Measurements from ENCODE around the gene SLC25A30. TPM values are rescaled to one million over a fixed set of nuclear protein-coding genes. Genes with fewer than 3 reads are reported as not detected.

SLC25A30 gene
- total RNA-seq, 1 donor from 2014 or later: 8.8 TPM

DNA sequence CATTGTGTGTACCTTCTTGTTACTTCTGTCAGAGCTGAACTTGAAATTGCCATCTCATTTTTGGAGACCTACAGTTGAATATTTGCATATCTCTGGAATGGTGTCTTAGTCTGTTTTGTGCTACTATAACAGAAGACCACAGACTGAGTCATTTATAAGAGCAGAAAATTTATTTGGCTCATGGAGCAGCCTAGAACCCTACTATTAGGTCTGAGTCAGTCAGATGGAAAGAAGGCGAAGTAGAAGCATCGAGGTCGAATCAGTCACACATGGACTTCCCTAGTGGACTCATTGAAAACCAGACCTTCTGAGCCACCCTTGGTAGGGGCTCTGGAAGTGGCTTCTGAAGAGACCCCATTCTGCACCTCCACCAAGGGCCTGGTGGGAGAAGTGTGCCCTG is 43.3 kb downstream of the SLC25A30 start:
- H3K9me3 Mint-ChIP-seq: no peaks in the 10 kb centered on the region
- no peak overlapping the region for H3K4me3 Mint-ChIP-seq
- no peaks in the 10 kb centered on the region for H3K27me3 Mint-ChIP-seq (ENCODE audit: low read depth)
- no peak for DNase-seq (ENCODE audit: low spot score in 2 of 2, unreplicated experiment in 2 of 2)
- H3K4me1 Mint-ChIP-seq: peaks cover 6% of the 10 kb centered on the region
- no peak overlapping the region for H3K27ac Mint-ChIP-seq
- TF ChIP-seq, protein P1, sequence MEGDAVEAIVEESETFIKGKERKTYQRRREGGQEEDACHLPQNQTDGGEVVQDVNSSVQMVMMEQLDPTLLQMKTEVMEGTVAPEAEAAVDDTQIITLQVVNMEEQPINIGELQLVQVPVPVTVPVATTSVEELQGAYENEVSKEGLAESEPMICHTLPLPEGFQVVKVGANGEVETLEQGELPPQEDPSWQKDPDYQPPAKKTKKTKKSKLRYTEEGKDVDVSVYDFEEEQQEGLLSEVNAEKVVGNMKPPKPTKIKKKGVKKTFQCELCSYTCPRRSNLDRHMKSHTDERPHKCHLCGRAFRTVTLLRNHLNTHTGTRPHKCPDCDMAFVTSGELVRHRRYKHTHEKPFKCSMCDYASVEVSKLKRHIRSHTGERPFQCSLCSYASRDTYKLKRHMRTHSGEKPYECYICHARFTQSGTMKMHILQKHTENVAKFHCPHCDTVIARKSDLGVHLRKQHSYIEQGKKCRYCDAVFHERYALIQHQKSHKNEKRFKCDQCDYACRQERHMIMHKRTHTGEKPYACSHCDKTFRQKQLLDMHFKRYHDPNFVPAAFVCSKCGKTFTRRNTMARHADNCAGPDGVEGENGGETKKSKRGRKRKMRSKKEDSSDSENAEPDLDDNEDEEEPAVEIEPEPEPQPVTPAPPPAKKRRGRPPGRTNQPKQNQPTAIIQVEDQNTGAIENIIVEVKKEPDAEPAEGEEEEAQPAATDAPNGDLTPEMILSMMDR (IDR thresholded peaks at IDR 0.05; ENCODE audit: unreplicated experiment): no peak
- peaks cover 9% of the 10 kb centered on the region for H3K36me3 Mint-ChIP-seq

DNA sequence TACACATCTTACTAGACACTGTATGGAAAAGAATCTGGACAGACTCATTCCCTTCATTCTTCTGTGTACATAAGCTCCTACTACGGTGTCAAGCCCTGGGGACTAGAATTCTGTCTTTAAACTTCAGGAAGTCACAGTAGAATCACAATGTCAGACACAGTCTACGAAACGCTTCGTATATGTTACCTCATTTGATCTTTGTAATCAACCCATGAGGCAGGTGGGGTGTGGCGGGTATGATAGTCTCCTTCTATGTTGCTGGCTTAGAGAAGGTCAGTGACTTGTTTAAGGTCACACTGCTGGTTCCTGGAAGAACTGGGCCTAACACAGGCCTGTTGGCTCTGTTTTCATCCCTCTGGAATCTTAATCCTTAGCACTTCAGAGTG is 45.0 kb downstream of the SLC25A30 start:
- Mint-ChIP-seq H3K36me3 (peaks cover 14% of the 10 kb centered on the region), H3K4me3 (no peak overlapping the region), H3K9me3 (no peaks in the 10 kb centered on the region), H3K27me3 (ENCODE audit: low read depth) (no peaks in the 10 kb centered on the region), H3K27ac (no peak overlapping the region), H3K4me1 (peaks cover 6% of the 10 kb centered on the region)
- TF ChIP-seq, protein P1 (IDR thresholded peaks at IDR 0.05; ENCODE audit: unreplicated experiment): no peak
- DNase-seq (ENCODE audit: low spot score in 2 of 2, unreplicated experiment in 2 of 2): no peak

GRCh38 chr13:45372189-45373161 is 45.7 kb downstream of the SLC25A30 start:
- TF ChIP-seq, protein P1 (IDR thresholded peaks at IDR 0.05; ENCODE audit: unreplicated experiment): no peak
- H3K4me1 Mint-ChIP-seq: peaks cover 6% of the 10 kb centered on the region
- H3K9me3 Mint-ChIP-seq: no peaks in the 10 kb centered on the region
- H3K4me3 Mint-ChIP-seq: no peak overlapping the region
- no peak overlapping the region for H3K27ac Mint-ChIP-seq
- H3K36me3 Mint-ChIP-seq: peaks cover 14% of the 10 kb centered on the region
- no peaks in the 10 kb centered on the region for H3K27me3 Mint-ChIP-seq (ENCODE audit: low read depth)
- no peak for DNase-seq (ENCODE audit: low spot score in 2 of 2, unreplicated experiment in 2 of 2)

DNA sequence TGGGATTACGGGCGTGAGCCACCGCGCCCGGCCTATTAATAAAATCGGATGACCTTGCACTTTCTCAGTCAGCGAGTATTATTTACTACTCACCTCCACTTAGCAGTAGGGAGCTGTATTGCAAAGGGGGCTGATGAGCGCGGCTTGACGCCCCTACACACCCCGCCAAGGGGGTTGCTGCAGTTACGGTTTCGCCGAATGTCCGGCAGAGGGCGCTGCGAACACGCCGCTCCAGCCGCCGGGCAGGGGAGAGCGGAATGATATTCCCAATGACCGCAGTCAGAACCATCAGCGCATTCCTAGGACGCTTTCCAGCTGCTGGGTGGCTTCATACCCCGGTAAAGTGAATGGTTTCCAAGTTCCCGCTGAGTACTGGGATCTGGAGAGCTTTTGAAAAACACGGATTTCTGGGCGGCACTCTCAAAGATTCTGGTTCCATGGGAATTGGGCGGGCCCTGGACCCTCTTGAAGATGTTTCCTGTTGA is 47.2 kb downstream of the SLC25A30 start:
- Mint-ChIP-seq H3K27ac (no peak overlapping the region), H3K4me3 (peak overlapping the region; percentile 6), H3K36me3 (peaks cover 16% of the 10 kb centered on the region), H3K4me1 (peaks cover 6% of the 10 kb centered on the region), H3K27me3 (ENCODE audit: low read depth) (no peaks in the 10 kb centered on the region), H3K9me3 (no peaks in the 10 kb centered on the region)
- peak; percentile 67 to 84 for DNase-seq (ENCODE audit: low spot score in 2 of 2, unreplicated experiment in 2 of 2)
- TF ChIP-seq, protein P1 (IDR thresholded peaks at IDR 0.05; ENCODE audit: unreplicated experiment): peak; percentile 94

DNA sequence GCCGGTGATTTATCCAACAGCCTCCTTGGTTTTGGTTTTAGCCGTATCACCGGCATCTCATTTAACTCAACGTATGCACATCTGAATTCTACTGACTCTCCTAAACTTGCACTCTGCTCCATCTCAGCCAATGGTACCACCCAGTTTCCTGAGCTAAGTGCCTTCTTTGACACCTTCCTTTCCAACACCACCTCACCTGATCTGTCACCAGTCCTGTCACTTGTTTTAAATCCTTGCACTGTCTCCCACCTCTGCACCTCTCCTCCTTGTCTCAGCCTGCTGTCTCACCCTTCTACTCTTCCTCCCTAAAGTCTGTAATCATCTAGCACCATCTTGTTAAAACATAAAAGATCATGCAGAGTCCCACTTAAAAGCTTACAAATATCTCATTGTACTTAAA is 49.1 kb downstream of the SLC25A30 start:
- H3K9me3 Mint-ChIP-seq: peaks cover 2% of the 10 kb centered on the region
- H3K27me3 Mint-ChIP-seq (ENCODE audit: low read depth): no peaks in the 10 kb centered on the region
- no peak overlapping the region for H3K4me3 Mint-ChIP-seq
- no peak for DNase-seq (ENCODE audit: low spot score in 2 of 2, unreplicated experiment in 2 of 2)
- no peak overlapping the region for H3K27ac Mint-ChIP-seq
- TF ChIP-seq, protein P1 (IDR thresholded peaks at IDR 0.05; ENCODE audit: unreplicated experiment): no peak
- peaks cover 6% of the 10 kb centered on the region for H3K4me1 Mint-ChIP-seq
- H3K36me3 Mint-ChIP-seq: peaks cover 21% of the 10 kb centered on the region

Data from mesothelial cell of epicardium (in vitro differentiated cells).